HepG2 (cell line): ENCODE measurements around the gene AGAP1. TPM values are rescaled to one million over a fixed set of nuclear protein-coding genes. Genes with fewer than 3 reads are reported as not detected.

Source experiments
- ATAC-seq: fragments of 200-7000 bp; cut with Tn5 transposase; 3 replicates; pipeline ENCODE4 v1.9.1; 2020; ENCODE audit warnings: mild to moderate bottlenecking, moderate library complexity
- BruUV-seq: library from RNA; stranded (reverse); fragments of 400-500 nt; replicated peaks from 2 replicates; lab custom pipeline; 2021; lab: Mats Ljungman, UMichigan
- CTCF ChIA-PET: fragments of 300-600 bp; formaldehyde crosslinking; extraction: SDS; loops from one replicate; lab custom pipeline; 2021; ENCODE audit warnings: low total read pairs, inconsistent platforms, low intra/inter-chr PET ratio; lab: Yijun Ruan, JAX
- POLR2A ChIA-PET: fragments of 350-600 bp; sonication (Branson Sonifier 250); formaldehyde crosslinking; loops from one replicate; lab custom pipeline; 2020; ENCODE audit warnings: antibody characterized with exemption, inconsistent platforms; lab: Yijun Ruan, JAX
- DNase-seq: peaks from one replicate; pipeline ENCODE4 v3.0.0-alpha.2; 2015; ENCODE audit warnings: low spot score
- FAIRE-seq: peaks from 3 replicates; lab custom pipeline; 2011; peaks lifted over from hg19 to GRCh38; lab: Jason Lieb, UNC
- H2AFZ ChIP-seq: one replicate; pipeline ENCODE4 v1.6.1; 2011; ENCODE audit warnings: low read length, inconsistent platforms
- H3K27ac ChIP-seq: fragments of 300-600 bp; 3 replicates; pipeline ENCODE4 v1.8.0; 2011; ENCODE audit warnings: mixed run types, mild to moderate bottlenecking, mixed read lengths, low read length, inconsistent platforms; ENCODE audit not compliant: insufficient read depth; ENCODE audit errors: extremely low read length
- H3K27me3 ChIP-seq, 2 experiments: fragments of 200-600 bp in 1 of 2; 2 replicates in 1 of 2; 3 replicates in 1 of 2; pipeline versions ENCODE4 v1.6.0 to v1.8.0; 2011; ENCODE audit warnings: low read length in 2 of 2, mild to moderate bottlenecking in 2 of 2, moderate library complexity in 2 of 2, inconsistent platforms in 1 of 2; ENCODE audit not compliant: insufficient read depth in 2 of 2, control insufficient read depth in 1 of 2
- H3K36me3 ChIP-seq, 2 experiments: fragments of 200-600 bp in 1 of 2; replicated peaks in 1 of 2; 2 replicates in 1 of 2; 3 replicates in 1 of 2; pipeline versions ENCODE4 v1.5.1 to v1.8.0; 2011; ENCODE audit warnings: low read length in 2 of 2, inconsistent platforms in 1 of 2; ENCODE audit not compliant: insufficient read depth in 2 of 2, control insufficient read depth in 1 of 2
- H3K4me1 ChIP-seq: 2 replicates; pipeline ENCODE4 v1.5.1; 2012; ENCODE audit warnings: low read length, inconsistent platforms; ENCODE audit not compliant: insufficient read depth
- H3K4me2 ChIP-seq: 2 replicates; pipeline ENCODE4 v1.6.0; 2011; ENCODE audit warnings: low read depth, low read length, inconsistent platforms
- H3K4me3 ChIP-seq, 3 experiments: fragments of 200-600 bp in 1 of 3; sonication (generic), shearing (Covaris generic) in 1 of 3; replicated peaks in 1 of 3; 2 replicates each; pipeline ENCODE4 v1.5.1; 2011 to 2016; ENCODE audit warnings: low read length in 3 of 3, inconsistent platforms in 2 of 3, low read depth in 2 of 3, mild to moderate bottlenecking in 2 of 3, control low read depth in 1 of 3, mixed read lengths in 1 of 3; ENCODE audit not compliant: insufficient read depth in 1 of 3
- H3K79me2 ChIP-seq: one replicate; pipeline ENCODE4 v1.6.1; 2011; ENCODE audit warnings: low read length, inconsistent platforms; ENCODE audit not compliant: insufficient read depth
- H3K9ac ChIP-seq: 2 replicates; pipeline ENCODE4 v1.6.0; 2011; ENCODE audit warnings: mild to moderate bottlenecking, low read depth, low read length, inconsistent platforms; ENCODE audit not compliant: insufficient read depth
- H3K9me3 ChIP-seq: 2 replicates; pipeline ENCODE4 v1.5.1; 2012; ENCODE audit warnings: mild to moderate bottlenecking, low read length
- H4K20me1 ChIP-seq: 2 replicates; pipeline ENCODE4 v1.6.0; 2011; ENCODE audit warnings: inconsistent platforms, mild to moderate bottlenecking, low read length, moderate library complexity; ENCODE audit not compliant: insufficient read depth
- FOSL2 ChIP-seq: sonication (generic); formaldehyde crosslinking; IDR thresholded peaks from 2 replicates; pipeline ENCODE4 v1.4.0; 2020; ENCODE audit warnings: missing genetic modification reagents
- FOXA3 ChIP-seq: IDR thresholded peaks from 2 replicates; pipeline ENCODE4 v1.6.1; 2016; ENCODE audit warnings: missing genetic modification reagents, missing compliant biosample characterization
- FOXP4 ChIP-seq: sonication (generic); formaldehyde crosslinking; IDR thresholded peaks from 2 replicates; pipeline ENCODE4 v1.4.0; 2020; ENCODE audit warnings: missing genetic modification reagents
- GATAD2A ChIP-seq: IDR thresholded peaks from 2 replicates; pipeline ENCODE4 v1.6.1; 2016
- RARA ChIP-seq: IDR thresholded peaks from 2 replicates; pipeline ENCODE4 v1.6.1; 2016; ENCODE audit warnings: missing genetic modification reagents, missing compliant biosample characterization
- SMAD3 ChIP-seq: sonication (generic); formaldehyde crosslinking; IDR thresholded peaks from 2 replicates; pipeline ENCODE4 v1.4.0; 2020; ENCODE audit warnings: missing genetic modification reagents
- SMC3 ChIP-seq: IDR thresholded peaks from 2 replicates; pipeline ENCODE4 v1.6.1; 2011; ENCODE audit warnings: low read length, improper control_type of control experiment
- SOX5 ChIP-seq: IDR thresholded peaks from 2 replicates; pipeline ENCODE4 v1.6.1; 2016; ENCODE audit warnings: borderline replicate concordance
- STAG1 ChIP-seq: sonication (generic); formaldehyde crosslinking; IDR thresholded peaks from 2 replicates; pipeline ENCODE4 v1.4.0; 2020; ENCODE audit warnings: missing genetic modification reagents
- TBX2 ChIP-seq: sonication (generic); formaldehyde crosslinking; IDR thresholded peaks from 2 replicates; pipeline ENCODE4 v1.5.0; 2020; ENCODE audit warnings: missing genetic modification reagents, mild to moderate bottlenecking, borderline replicate concordance
- TBX3 ChIP-seq: fragments of 450-650 bp; IDR thresholded peaks from 2 replicates; pipeline ENCODE4 v1.6.1; 2017; ENCODE audit warnings: antibody characterized with exemption, mild to moderate bottlenecking, inconsistent platforms, borderline replicate concordance
- TEAD3 ChIP-seq: optimal IDR thresholded peaks from 2 replicates; pipeline ENCODE3; 2016; ENCODE audit warnings: borderline replicate concordance
- XRCC5 ChIP-seq: fragments of 200-400 bp; formaldehyde crosslinking; optimal IDR thresholded peaks from 2 replicates; pipeline ENCODE3; 2017; ENCODE audit warnings: mild to moderate bottlenecking, low read length
- ZBTB26 ChIP-seq: IDR thresholded peaks from 2 replicates; pipeline ENCODE4 v1.6.1; 2016; ENCODE audit warnings: missing compliant biosample characterization, missing genetic modification reagents, borderline replicate concordance
- ZBTB46 ChIP-seq: sonication (generic); formaldehyde crosslinking; IDR thresholded peaks from 2 replicates; pipeline ENCODE4 v1.4.0; 2020; ENCODE audit warnings: mild to moderate bottlenecking, missing genetic modification reagents, borderline replicate concordance
- ZNF576 ChIP-seq: sonication (generic); formaldehyde crosslinking; IDR thresholded peaks from 2 replicates; pipeline ENCODE4 v1.4.0; 2020; ENCODE audit warnings: mild to moderate bottlenecking, missing genetic modification reagents
- WGBS: methylation state at CpG from one replicate; pipeline ENCODE4 v1.1.6; 2017; ENCODE audit warnings: low lambda C conversion rate; 5-methylcytosine and 5-hydroxymethylcytosine counted together
- in situ Hi-C: cut with HindIII; loops from 2 replicates; pipeline ENCODE4 v1.10.0; 2017; ENCODE audit warnings: low pct_unique_long_range_greater_than_20kb; ENCODE audit not compliant: extremely low pct_ligation_motif_present
- intact Hi-C: fragments of 100-400 bp; cut with micrococcal nuclease; formaldehyde crosslinking; loops from one replicate; pipeline ENCODE4 v1.10.0; 2022; ENCODE audit not compliant: unreplicated experiment
- polyA plus RNA-seq, 8 experiments: library from polyadenylated mRNA; depleted of rRNA in 3 of 8; stranded (reverse) in 7 of 8; unstranded in 1 of 8; fragments of >200 nt; fragmentation: Illumina TruSeq in 4 of 8; extraction: Trizol in 4 of 8; gene quantifications; 2 replicates each; pipeline versions ENCODE4 v1.2.1 to v1.2.3, GENCODE V29; 2011 to 2016; ENCODE audit warnings: low read depth in 4 of 8, missing spikeins in 1 of 8, mixed read lengths in 1 of 8; ENCODE audit not compliant: insufficient read depth in 1 of 8
- total RNA-seq, 5 experiments: library from RNA; depleted of rRNA; stranded (reverse); fragments of >200 nt; fragmentation: Illumina TruSeq; extraction: Trizol; gene quantifications; 2 replicates each; pipeline ENCODE4 v1.2.3, GENCODE V29; 2016; ENCODE audit warnings: low read depth in 1 of 5
- TF ChIP-seq, protein P1 (sequence below): IDR thresholded peaks from 2 replicates; pipeline ENCODE4 v1.6.1; 2012; ENCODE audit warnings: low read depth, low read length, improper control_type of control experiment

The AGAP1 gene
- total and polyA plus RNA-seq, 2 of the 13 experiments (the other 11 are each of a cell fraction or from before 2014, with no cell fraction given): 21.2 to 32.7 TPM

DNA sequence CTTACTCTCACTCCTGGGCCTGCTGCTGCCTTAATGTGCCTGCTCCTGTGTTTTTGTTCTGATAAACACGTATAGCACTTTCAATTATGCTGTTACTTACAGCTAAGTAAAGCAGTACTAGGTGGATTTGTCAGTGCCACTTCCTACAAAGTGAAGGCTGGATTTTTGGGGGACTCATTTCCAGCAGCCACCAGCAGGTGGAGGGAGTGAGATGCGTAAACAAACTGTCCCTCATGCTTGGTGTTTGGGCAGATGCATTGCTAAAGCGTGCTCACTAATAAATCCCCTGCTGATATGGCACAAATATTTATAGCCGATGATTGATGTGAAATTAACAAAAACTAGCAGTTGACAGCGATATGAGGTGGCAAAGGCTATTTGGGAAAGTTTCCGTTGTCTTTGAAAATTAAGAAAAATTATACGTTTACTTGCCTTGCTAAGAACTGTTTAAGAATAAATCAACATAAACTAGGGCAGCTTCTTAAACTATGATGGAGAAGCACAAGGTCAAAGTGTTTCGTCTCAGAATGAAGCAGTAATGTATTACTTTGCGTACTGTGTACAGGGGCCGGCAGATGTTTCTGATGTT is 101.7 kb downstream of the AGAP1 start:
- peaks cover 38% of the 10 kb centered on the region for H3K79me2 ChIP-seq
- TF ChIP-seq GATAD2A (peak; percentile 35; the same call in 1 of the 2 replicates), ZBTB26 (no peak), ZBTB46 (CRISPR knock-in tag) (no peak), ZNF576 (CRISPR knock-in tag) (peak; percentile 18; the same call in 1 of the 2 replicates), FOXA3 (peak; percentile 85), RARA (CRISPR knock-in tag) (0 out of 2 replicates have a peak, but pooled peaks have one; percentile 9), FOXP4 (CRISPR knock-in tag) (peak; percentile 46; the same call in 1 of the 2 replicates), FOSL2 (CRISPR knock-in tag) (0 out of 2 replicates have a peak, but pooled peaks have one; percentile 23), STAG1 (CRISPR knock-in tag) (peak; percentile 87), TBX3 (no peak), TBX2 (CRISPR knock-in tag) (peak; percentile 40; the same call in 1 of the 2 replicates), TEAD3 (CRISPR knock-in tag) (peak; percentile 60), XRCC5 (peak; percentile 49), SMC3 (peak; percentile 98), SMAD3 (0 out of 2 replicates have a peak, but pooled peaks have one; percentile 34), SOX5 (CRISPR knock-in tag) (0 out of 2 replicates have a peak, but pooled peaks have one; percentile 24)
- TF ChIP-seq, protein P1, sequence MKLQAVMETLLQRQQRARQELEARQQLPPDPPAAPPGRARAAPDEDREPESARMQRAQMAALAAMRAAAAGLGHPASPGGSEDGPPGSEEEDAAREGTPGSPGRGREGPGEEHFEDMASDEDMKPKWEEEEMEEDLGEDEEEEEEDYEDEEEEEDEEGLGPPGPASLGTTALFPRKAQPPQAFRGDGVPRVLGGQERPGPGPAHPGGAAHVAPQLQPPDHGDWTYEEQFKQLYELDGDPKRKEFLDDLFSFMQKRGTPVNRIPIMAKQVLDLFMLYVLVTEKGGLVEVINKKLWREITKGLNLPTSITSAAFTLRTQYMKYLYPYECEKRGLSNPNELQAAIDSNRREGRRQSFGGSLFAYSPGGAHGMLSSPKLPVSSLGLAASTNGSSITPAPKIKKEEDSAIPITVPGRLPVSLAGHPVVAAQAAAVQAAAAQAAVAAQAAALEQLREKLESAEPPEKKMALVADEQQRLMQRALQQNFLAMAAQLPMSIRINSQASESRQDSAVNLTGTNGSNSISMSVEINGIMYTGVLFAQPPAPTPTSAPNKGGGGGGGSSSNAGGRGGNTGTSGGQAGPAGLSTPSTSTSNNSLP: 0 out of 2 replicates have a peak, but pooled peaks have one; percentile 26

More for the DNA sequence above, 101.7 kb downstream of the AGAP1 start:
- FAIRE-seq: peak; percentile 98
- Histone ChIP-seq H3K27ac (no peak overlapping the region), H3K4me3 (no peak overlapping the region), H3K9ac (no peak overlapping the region), H3K9me3 (no peaks in the 10 kb centered on the region), H2AFZ (no peak overlapping the region), H3K4me2 (no peak overlapping the region), H3K36me3 (peaks cover 4 to 6% of the 10 kb centered on the region in 2 experiments; a peak in 3 of 5 replicates), H3K4me1 (peaks cover 44% of the 10 kb centered on the region), H3K27me3 (no peaks in the 10 kb centered on the region), H4K20me1 (peaks cover 70% of the 10 kb centered on the region)
- POLR2A ChIA-PET: no interaction called here
- CTCF ChIA-PET: interaction anchor here (1.4 to 3.9 kb wide), 5 partner anchors 75 to 460 kb away, joined by 4 to 53 read pairs (median 7); no protein-coding TSS in a partner anchor
- WGBS: 49% methylated on average over 10 of the region's 10 CpGs
- intact Hi-C loops: loop anchor here (1.0 to 10.0 kb wide), 4 partner anchors 43 to 331 kb away; no protein-coding TSS in a partner anchor
- in situ Hi-C loops: no loop called here
- peak; percentile 53 for ATAC-seq
- DNase-seq: peak; percentile 68
- BruUV-seq: no TSS peak
